Activated T-helper 17 cell treated with anti-CD3 and anti-CD28 coated beads, Interleukin-2, amount 50 U/mL, for 72 hours (primary cell): ENCODE data around the gene NBEA. TPM values are rescaled to one million over a fixed set of nuclear protein-coding genes. Genes with fewer than 3 reads are reported as not detected.

Source experiments
- ATAC-seq: fragments of 150-1000 bp; cut with Tn5 transposase; replicated peaks from 2 replicates; pipeline ENCODE4 v1.10.0; 2021; ENCODE audit warnings: mild to moderate bottlenecking, moderate library complexity
- H3K27ac Mint-ChIP-seq: one replicate; pipeline ENCODE4 v1.8.0; 2022; ENCODE audit warnings: mixed read lengths
- H3K27me3 Mint-ChIP-seq: one replicate; pipeline ENCODE4 v1.8.0; 2022; ENCODE audit warnings: mixed read lengths
- H3K36me3 Mint-ChIP-seq: one replicate; pipeline ENCODE4 v1.8.0; 2022; ENCODE audit warnings: low read depth, mild to moderate bottlenecking, mixed read lengths
- H3K4me1 Mint-ChIP-seq: one replicate; pipeline ENCODE4 v1.8.0; 2022; ENCODE audit warnings: mixed read lengths
- H3K4me3 Mint-ChIP-seq: one replicate; pipeline ENCODE4 v1.8.0; 2022; ENCODE audit warnings: mild to moderate bottlenecking, mixed read lengths
- H3K9me3 Mint-ChIP-seq: one replicate; pipeline ENCODE4 v1.8.0; 2022; ENCODE audit warnings: mixed read lengths
- total RNA-seq, 2 donors: library from RNA; stranded (reverse); gene quantifications; one replicate each; pipeline ENCODE4 v1.2.3, GENCODE V29; 2022

Gene NBEA
- total RNA-seq, 2 donors from 2014 or later: 0.50 to 0.79 TPM

DNA sequence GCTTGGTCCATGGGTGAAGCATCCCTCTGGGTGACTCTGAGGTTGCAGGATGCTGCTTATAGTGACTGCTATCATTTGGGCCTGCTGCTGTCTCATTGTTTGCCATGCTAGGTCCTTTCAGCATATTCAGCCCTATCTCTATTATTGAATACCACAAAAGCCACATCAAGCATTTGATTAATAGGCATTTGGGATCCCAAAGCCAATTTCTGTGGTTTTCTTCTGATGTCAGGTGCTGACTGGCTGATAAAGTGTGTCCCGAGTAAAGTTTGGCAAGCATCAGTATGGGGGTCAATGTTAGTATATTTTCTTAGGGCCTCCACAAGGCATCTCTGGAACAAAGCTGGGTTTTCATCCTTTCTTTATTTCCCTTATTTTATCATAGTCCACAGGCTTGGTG lies 204.6 kb downstream of the NBEA start:
- H3K27me3 Mint-ChIP-seq: no peaks in the 10 kb centered on the region
- no peak overlapping the region for H3K27ac Mint-ChIP-seq
- H3K36me3 Mint-ChIP-seq: no peaks in the 10 kb centered on the region
- H3K4me3 Mint-ChIP-seq: no peak overlapping the region
- H3K4me1 Mint-ChIP-seq: no peaks in the 10 kb centered on the region
- H3K9me3 Mint-ChIP-seq: no peaks in the 10 kb centered on the region
- ATAC-seq: no peak

DNA sequence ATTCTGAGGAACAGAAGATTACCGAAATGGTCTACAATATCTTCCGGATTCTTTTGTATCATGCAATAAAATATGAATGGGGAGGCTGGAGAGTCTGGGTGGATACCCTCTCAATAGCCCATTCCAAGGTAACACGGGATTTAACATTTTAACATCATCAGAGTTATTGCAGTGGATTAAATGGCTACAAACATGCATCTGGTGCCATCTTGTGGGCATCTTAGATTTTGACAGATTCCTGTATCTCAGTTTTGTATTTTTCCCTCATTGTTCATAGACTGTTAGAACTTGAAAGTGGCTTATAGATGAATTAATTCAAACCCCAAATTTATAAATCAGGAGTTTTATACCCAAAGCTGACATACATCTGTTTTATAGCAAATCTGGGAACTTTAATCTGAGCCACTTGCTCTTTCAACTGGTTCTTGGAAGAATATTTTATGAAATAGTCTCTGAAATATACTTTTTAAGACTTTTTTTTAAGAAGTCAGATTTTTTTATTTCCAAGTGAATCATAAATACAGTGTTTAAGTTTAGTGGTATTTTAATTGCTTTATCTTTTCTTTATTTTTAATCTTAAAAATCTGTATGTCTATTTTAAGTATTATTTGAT lies 215.2 kb downstream of the NBEA start:
- Mint-ChIP-seq H3K27ac (no peak overlapping the region), H3K9me3 (no peaks in the 10 kb centered on the region), H3K36me3 (no peaks in the 10 kb centered on the region), H3K4me1 (no peaks in the 10 kb centered on the region), H3K4me3 (no peak overlapping the region), H3K27me3 (no peaks in the 10 kb centered on the region)
- ATAC-seq: peak; percentile 32

DNA sequence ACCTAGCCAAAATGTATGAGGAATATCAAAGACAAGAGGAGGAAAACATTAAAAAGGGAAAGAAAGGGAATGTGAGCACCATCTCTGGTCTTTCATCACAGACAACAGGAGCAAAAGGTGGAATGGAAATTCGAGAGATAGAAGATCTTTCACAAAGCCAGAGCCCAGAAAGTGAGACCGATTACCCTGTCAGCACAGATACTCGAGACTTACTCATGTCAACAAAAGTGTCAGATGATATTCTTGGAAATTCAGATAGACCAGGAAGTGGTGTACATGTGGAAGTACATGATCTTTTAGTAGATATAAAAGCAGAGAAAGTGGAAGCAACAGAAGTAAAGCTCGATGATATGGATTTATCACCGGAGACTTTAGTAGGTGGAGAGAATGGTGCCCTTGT lies 217.0 kb downstream of the NBEA start:
- Mint-ChIP-seq H3K4me1 (no peaks in the 10 kb centered on the region), H3K27ac (no peak overlapping the region), H3K36me3 (no peaks in the 10 kb centered on the region), H3K27me3 (no peaks in the 10 kb centered on the region), H3K9me3 (no peaks in the 10 kb centered on the region), H3K4me3 (no peak overlapping the region)
- ATAC-seq: no peak

DNA sequence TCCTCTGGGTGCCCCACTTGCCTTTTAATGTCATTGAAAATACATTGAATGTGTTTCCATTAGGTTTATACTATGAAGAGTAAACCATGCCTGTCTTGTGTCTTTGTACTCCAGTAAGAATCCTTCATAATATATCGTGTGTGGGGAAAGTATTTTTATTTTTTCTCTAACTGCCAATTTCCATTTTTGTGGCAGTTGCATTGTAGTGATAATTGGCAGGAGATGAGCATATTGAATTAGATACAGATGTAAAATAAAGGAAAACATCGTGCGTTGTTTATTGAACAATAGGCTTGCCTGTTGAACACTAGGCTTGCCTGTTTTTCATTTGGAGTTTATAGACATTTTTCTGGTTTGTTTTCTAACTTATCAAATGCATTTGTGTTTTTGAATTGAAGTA lies 218.8 kb downstream of the NBEA start:
- H3K9me3 Mint-ChIP-seq: no peaks in the 10 kb centered on the region
- H3K27me3 Mint-ChIP-seq: no peaks in the 10 kb centered on the region

DNA sequence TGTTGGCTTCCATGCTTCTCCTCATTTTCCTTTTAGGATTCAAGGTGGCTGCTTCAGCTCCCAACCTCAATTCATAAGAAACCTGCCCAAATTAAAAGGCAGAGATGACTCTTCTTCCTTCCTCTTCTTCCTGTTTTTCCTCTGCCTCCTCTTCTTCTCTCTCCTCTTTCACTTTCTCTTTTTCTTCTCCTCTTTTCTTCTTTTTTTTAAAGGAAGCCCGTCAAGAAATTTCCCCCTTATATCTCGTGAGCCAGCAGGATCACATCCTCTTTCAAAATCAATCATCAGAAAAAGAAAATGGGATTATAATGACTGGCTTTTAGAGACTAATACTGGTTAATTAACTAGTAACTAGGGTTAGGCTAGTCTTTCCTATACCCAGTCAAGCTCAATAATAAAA lies 220.3 kb downstream of the NBEA start:
- no peaks in the 10 kb centered on the region for H3K9me3 Mint-ChIP-seq
- no peaks in the 10 kb centered on the region for H3K4me1 Mint-ChIP-seq
- H3K27me3 Mint-ChIP-seq: no peaks in the 10 kb centered on the region
- no peak for ATAC-seq
- H3K27ac Mint-ChIP-seq: peak overlapping the region; percentile 89
- no peaks in the 10 kb centered on the region for H3K36me3 Mint-ChIP-seq
- peak overlapping the region; percentile 58 for H3K4me3 Mint-ChIP-seq

More for the DNA sequence above, 218.8 kb downstream of the NBEA start:
- H3K4me3 Mint-ChIP-seq: no peak overlapping the region
- H3K4me1 Mint-ChIP-seq: no peaks in the 10 kb centered on the region
- no peak for ATAC-seq
- H3K27ac Mint-ChIP-seq: no peak overlapping the region
- H3K36me3 Mint-ChIP-seq: no peaks in the 10 kb centered on the region

DNA sequence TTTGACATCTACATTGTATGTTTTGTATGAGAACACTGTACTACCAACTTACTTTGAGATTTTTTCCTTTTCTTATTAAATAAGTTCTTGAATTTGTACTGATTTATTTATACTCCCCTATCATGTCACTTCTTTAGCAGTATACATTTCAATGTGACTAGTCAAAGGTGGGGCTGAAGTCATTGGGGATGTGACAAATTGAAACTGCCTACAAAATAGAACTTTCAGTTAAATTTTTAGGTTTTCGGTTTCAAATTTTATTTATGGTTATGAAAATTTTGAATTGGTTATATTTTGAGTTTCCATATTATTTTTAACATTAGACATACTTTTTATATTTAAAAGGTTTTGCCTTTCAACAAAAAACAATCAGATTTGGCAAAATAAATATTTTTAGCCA lies 221.6 kb downstream of the NBEA start:
- Mint-ChIP-seq H3K27ac (no peak overlapping the region), H3K9me3 (no peaks in the 10 kb centered on the region), H3K4me1 (no peaks in the 10 kb centered on the region), H3K27me3 (no peaks in the 10 kb centered on the region), H3K4me3 (no peak overlapping the region), H3K36me3 (no peaks in the 10 kb centered on the region)
- no peak for ATAC-seq

DNA sequence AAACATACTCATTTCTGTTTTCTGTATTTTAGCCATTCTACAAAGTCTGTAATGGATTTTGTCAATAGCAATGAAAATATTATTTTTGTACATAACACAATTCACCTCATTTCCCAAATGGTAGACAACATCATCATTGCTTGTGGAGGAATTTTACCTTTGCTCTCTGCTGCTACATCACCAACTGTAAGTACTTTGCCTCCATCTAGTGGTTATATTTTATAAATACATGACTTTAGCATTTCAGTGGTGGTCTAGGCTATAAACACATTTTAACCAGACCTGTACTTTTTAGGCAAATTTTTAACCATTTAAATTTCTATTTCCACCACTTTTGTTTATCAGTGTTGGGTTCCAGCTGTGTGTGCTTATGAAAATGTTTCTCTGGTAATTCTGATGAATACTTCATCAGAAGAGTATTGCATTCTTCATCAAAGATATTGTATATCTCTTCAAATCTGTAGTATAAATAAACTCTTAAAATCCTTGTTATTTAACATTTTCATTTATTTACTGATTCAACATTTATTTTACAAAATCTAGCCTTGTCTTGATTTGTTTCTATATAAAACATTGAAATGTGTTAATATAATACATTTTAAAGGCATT lies 222.4 kb downstream of the NBEA start:
- ATAC-seq: peak; percentile 45
- H3K4me3 Mint-ChIP-seq: no peak overlapping the region
- H3K9me3 Mint-ChIP-seq: no peaks in the 10 kb centered on the region
- no peaks in the 10 kb centered on the region for H3K27me3 Mint-ChIP-seq
- H3K27ac Mint-ChIP-seq: no peak overlapping the region
- H3K4me1 Mint-ChIP-seq: no peaks in the 10 kb centered on the region
- no peaks in the 10 kb centered on the region for H3K36me3 Mint-ChIP-seq

DNA sequence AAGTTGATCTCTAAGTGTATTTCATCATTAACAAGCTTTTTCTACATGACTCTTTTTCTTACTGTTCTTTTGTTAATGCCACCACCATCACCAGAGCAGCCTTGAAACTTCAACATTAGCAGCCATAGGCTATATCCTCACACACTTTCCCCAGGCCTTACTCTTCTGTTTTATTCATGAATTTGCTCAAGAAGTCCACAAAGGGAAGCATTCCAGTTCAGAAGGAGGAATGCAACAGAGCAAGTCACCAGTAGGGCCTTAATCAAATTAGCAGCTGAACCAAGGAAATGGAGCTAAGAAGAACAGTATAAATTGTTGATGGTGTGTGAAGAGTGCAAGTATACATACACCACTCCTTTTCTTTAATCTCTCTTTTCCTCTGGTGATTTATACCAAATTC lies 223.1 kb downstream of the NBEA start:
- H3K27ac Mint-ChIP-seq: no peak overlapping the region
- ATAC-seq: no peak
- H3K4me1 Mint-ChIP-seq: no peaks in the 10 kb centered on the region
- no peaks in the 10 kb centered on the region for H3K36me3 Mint-ChIP-seq
- no peaks in the 10 kb centered on the region for H3K9me3 Mint-ChIP-seq
- no peak overlapping the region for H3K4me3 Mint-ChIP-seq
- H3K27me3 Mint-ChIP-seq: no peaks in the 10 kb centered on the region

DNA sequence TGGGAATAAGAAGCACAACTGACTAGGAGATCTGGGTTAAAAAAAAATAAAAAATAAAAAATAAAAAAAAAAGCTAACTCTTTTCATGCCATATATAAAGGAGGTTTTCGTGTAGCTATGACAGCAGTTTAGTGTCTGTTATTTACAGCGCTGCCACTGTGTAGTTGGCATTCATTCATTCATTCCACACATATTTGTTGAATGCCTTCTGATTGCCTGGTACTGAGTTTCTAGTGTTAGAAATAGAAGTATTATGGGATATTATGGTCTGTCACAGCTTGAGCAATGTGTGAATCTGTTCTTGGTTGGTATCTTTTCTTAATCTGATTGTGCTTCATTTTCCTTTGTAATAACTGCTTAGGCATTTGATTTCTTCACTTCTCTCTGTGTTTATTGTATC lies 237.4 kb downstream of the NBEA start:
- no peak overlapping the region for H3K27ac Mint-ChIP-seq
- no peaks in the 10 kb centered on the region for H3K9me3 Mint-ChIP-seq
- ATAC-seq: no peak
- no peaks in the 10 kb centered on the region for H3K27me3 Mint-ChIP-seq
- H3K4me1 Mint-ChIP-seq: no peaks in the 10 kb centered on the region
- H3K36me3 Mint-ChIP-seq: no peaks in the 10 kb centered on the region
- H3K4me3 Mint-ChIP-seq: no peak overlapping the region

DNA sequence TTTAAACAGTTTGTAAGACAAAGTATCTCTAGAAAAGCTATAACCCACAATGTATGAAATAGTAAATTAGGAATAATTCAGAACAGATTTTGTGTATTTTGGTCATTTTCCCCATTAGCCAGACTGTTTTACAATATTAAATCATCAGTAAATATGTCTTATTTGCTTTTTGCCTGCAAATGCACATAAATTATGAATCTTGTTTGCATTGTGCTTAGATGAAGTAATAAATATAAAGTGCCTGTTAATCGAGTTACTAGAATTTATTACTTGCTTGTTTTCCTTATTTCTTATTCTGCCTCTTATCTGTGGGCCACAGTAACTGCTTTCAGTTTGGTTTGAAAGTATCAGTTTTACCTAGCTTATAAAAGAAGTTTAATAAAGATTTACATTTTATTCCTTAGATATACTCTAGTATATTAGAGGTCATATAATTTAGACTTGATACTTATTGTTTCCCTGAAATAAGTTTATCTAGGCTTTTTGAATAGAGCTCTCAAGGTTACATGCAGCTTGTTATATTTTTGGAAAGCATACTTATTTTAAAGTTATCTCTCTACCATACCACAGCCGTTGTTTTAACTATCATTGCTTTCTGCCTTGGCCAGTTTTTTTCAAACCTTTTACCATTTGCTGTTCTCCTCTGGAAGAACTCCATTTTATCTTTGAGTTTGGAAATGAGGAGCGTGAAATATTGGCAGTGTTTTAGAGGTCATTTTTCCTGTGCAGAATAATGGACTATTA lies 238.0 kb downstream of the NBEA start:
- H3K4me3 Mint-ChIP-seq: no peak overlapping the region
- H3K4me1 Mint-ChIP-seq: no peaks in the 10 kb centered on the region
- H3K27me3 Mint-ChIP-seq: no peaks in the 10 kb centered on the region
- ATAC-seq: no peak
- no peak overlapping the region for H3K27ac Mint-ChIP-seq
- no peaks in the 10 kb centered on the region for H3K36me3 Mint-ChIP-seq
- H3K9me3 Mint-ChIP-seq: no peaks in the 10 kb centered on the region

DNA sequence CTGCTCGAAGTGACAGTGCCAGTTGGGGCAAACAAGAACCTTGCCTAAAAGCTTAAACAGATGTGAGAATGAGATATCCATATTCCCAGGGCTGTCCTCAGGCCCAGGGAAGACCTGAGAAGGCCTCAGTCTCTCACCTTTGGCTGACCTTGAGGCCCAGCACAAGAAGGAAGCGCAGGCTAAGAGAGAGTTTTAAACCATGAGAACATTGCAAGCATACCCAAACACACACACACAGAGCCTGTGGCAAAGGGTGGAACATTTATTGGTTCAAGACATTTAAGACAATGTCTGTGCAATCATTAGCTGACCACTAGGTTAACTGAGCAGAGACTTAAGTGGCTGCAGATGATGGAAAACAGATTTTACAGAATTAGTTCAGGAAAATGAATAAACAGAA lies 248.2 kb downstream of the NBEA start:
- no peak overlapping the region for H3K27ac Mint-ChIP-seq
- H3K27me3 Mint-ChIP-seq: no peaks in the 10 kb centered on the region
- H3K9me3 Mint-ChIP-seq: peaks cover 10% of the 10 kb centered on the region
- H3K36me3 Mint-ChIP-seq: no peaks in the 10 kb centered on the region
- H3K4me3 Mint-ChIP-seq: no peak overlapping the region
- ATAC-seq: no peak
- no peaks in the 10 kb centered on the region for H3K4me1 Mint-ChIP-seq

DNA sequence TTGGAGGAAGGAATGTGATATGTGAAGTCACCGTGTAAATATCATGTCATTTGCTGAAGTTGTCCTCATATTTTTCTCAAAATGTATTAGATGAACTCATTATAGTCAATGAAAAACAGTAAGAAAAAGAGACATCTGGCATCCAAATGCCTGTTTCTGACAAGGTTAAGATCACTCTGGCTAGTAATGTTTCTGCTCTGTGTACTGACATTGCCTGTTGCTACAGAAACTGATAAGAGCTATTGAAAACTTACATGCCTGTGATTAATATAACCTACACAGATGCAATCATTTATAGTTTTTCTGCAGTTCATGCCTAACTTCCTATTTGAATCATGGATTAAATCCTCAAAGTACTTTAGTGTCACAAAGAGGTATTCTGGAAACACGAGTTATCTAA lies 249.8 kb downstream of the NBEA start:
- no peaks in the 10 kb centered on the region for H3K36me3 Mint-ChIP-seq
- H3K4me1 Mint-ChIP-seq: no peaks in the 10 kb centered on the region
- H3K4me3 Mint-ChIP-seq: no peak overlapping the region
- H3K9me3 Mint-ChIP-seq: peaks cover 10% of the 10 kb centered on the region
- ATAC-seq: no peak
- no peak overlapping the region for H3K27ac Mint-ChIP-seq
- H3K27me3 Mint-ChIP-seq: no peaks in the 10 kb centered on the region

DNA sequence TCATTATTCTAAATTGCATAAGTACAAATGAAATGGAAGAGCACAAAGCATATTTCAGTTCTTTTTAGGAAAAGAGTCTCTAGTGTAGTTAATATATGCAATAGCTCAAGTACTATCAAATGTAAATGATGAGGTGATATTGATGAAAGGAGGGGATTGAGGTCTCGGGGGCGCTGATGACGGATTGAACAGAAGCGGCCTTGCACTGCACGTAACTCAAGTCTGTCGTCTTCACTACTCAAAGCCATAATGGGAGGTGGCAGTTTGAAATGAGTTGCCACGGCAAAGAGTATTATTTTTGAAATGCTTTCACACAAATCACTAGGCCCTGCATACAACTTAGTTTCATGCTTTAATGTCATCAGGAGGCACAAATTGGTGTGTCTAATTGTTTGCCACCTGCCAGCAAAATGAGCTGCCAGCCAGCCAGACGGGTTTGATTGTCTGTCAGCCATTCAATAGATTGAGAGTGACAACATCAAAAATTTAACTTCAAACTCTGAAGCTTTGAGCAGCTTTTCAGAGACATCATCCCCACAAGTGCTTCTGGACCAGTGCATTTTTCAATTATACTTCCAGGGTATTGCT lies 256.6 kb downstream of the NBEA start:
- no peak for ATAC-seq
- no peaks in the 10 kb centered on the region for H3K9me3 Mint-ChIP-seq
- no peaks in the 10 kb centered on the region for H3K36me3 Mint-ChIP-seq
- no peak overlapping the region for H3K27ac Mint-ChIP-seq
- no peaks in the 10 kb centered on the region for H3K27me3 Mint-ChIP-seq
- no peaks in the 10 kb centered on the region for H3K4me1 Mint-ChIP-seq
- H3K4me3 Mint-ChIP-seq: no peak overlapping the region

DNA sequence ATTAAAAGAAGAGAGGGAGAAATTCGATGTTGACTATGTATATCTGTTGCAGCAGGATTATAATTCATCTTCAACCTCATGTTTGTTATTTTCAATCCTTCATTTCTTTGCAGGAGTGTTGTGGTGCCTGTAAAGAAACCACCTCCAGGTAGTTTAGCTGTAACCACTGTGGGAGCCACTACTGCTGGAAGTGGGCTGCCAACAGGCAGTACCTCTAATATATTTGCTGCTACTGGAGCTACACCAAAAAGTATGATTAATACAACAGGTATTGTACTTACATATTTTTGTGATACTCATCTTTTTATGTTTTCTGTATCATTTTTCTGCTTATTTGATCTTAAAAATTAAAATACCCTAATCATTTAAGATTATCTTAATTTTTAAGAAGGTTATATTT lies 266.5 kb downstream of the NBEA start:
- no peaks in the 10 kb centered on the region for H3K9me3 Mint-ChIP-seq
- ATAC-seq: no peak
- no peaks in the 10 kb centered on the region for H3K27me3 Mint-ChIP-seq
- H3K36me3 Mint-ChIP-seq: no peaks in the 10 kb centered on the region
- H3K4me3 Mint-ChIP-seq: no peak overlapping the region
- no peak overlapping the region for H3K27ac Mint-ChIP-seq
- H3K4me1 Mint-ChIP-seq: no peaks in the 10 kb centered on the region

DNA sequence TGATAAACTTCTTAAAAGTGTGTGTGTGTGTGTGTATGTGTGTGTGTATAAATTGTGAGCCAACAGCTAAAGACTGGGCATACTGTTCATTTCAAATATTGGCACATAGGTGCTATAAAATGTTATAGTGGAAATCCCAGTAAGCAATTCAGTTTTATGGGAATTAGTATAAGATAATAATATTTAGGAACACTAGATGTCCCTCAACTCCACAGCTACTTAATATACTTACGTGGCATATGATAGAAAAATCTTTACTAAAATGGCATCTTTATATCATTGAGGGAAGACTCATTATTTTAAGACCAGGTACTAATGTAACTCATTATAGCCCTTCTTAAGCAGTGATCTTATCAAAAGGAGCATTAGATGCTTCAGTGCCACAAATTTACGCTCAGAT lies 268.2 kb downstream of the NBEA start:
- no peak overlapping the region for H3K4me3 Mint-ChIP-seq
- no peaks in the 10 kb centered on the region for H3K4me1 Mint-ChIP-seq
- no peaks in the 10 kb centered on the region for H3K36me3 Mint-ChIP-seq
- no peaks in the 10 kb centered on the region for H3K27me3 Mint-ChIP-seq
- H3K27ac Mint-ChIP-seq: no peak overlapping the region
- no peaks in the 10 kb centered on the region for H3K9me3 Mint-ChIP-seq
- no peak for ATAC-seq
